ENCODE results near the gene DMXL1.

DMXL1 gene

DNA sequence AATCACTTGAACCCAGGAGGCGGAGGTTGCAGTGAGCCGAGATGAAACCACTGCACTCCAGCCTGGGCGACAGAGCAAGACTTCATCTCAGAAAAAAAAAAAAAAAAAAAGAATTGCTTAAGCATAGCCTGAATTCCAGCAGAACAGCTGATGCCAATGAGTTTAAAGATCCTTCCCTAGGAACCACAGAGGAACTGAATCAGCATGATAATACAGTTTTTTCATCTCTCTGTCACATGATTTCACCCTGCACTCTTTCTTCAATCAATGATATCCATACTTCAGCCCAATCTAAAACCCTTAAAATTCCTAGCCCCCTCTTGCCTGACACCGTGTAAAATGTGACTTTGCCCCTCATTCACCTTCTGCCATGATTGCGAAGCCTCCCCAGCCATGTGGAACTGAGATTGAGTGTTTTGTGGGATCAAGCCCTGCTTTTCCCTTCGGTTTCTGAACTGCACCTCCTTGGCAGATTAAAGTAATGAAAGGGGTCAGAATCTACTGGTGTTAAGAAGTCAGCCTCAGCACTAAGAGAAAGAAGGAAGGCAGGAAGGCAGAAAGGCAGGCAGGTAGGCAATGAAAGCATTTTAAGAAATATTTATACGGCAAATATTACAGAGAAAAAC is 20.9 kb upstream of the DMXL1 start:
- TF ChIP-seq CTCF (conservative IDR thresholded peaks at IDR 0.05; ENCODE audit: low read length), result no peak
- H3K4me3 ChIP-seq (ENCODE audit: low read length), result no peak overlapping the region
- peak; percentile 87 for DNase-seq (ENCODE audit: low read depth)

DNA sequence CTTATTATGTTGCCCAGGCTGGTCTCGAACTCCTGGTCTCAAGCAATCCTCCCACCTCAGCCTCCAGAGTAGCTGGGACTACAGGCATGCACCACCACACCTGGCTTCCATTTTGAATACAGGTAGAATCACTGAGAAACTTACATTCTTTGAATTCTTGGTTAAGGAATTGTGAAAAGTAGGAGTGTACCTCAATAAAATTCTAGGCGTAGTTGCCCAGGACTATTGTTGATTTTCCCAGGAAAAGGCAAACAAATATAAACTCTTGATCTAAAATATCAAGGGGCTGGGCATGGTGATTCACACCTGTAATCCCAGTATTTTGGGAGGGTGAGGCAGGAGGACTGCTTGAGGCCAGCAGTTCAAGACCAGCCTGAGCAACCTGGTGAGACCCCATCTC is 16.8 kb upstream of the DMXL1 start:
- no peak overlapping the region for H3K4me3 ChIP-seq (ENCODE audit: low read length)
- DNase-seq (ENCODE audit: low read depth), result no peak
- no peak for TF ChIP-seq CTCF (conservative IDR thresholded peaks at IDR 0.05; ENCODE audit: low read length)

- no peak for TF ChIP-seq CTCF (conservative IDR thresholded peaks at IDR 0.05; ENCODE audit: low read length)
- DNase-seq (ENCODE audit: low read depth), result peak; percentile 68
- H3K4me3 ChIP-seq (ENCODE audit: low read length), result no peak overlapping the region
Measured at GRCh38 chr5:119055294-119055693, 15.6 kb upstream of the DMXL1 start.

GRCh38 chr5:119058979-119059529 is 11.8 kb upstream of the DMXL1 start:
- H3K4me3 ChIP-seq (ENCODE audit: low read length), result no peak overlapping the region
- no peak for TF ChIP-seq CTCF (conservative IDR thresholded peaks at IDR 0.05; ENCODE audit: low read length)
- no peak for DNase-seq (ENCODE audit: low read depth)

GRCh38 chr5:119059740-119060255 is 11.1 kb upstream of the DMXL1 start:
- no peak for TF ChIP-seq CTCF (conservative IDR thresholded peaks at IDR 0.05; ENCODE audit: low read length)
- no peak overlapping the region for H3K4me3 ChIP-seq (ENCODE audit: low read length)
- no peak for DNase-seq (ENCODE audit: low read depth)

DNA sequence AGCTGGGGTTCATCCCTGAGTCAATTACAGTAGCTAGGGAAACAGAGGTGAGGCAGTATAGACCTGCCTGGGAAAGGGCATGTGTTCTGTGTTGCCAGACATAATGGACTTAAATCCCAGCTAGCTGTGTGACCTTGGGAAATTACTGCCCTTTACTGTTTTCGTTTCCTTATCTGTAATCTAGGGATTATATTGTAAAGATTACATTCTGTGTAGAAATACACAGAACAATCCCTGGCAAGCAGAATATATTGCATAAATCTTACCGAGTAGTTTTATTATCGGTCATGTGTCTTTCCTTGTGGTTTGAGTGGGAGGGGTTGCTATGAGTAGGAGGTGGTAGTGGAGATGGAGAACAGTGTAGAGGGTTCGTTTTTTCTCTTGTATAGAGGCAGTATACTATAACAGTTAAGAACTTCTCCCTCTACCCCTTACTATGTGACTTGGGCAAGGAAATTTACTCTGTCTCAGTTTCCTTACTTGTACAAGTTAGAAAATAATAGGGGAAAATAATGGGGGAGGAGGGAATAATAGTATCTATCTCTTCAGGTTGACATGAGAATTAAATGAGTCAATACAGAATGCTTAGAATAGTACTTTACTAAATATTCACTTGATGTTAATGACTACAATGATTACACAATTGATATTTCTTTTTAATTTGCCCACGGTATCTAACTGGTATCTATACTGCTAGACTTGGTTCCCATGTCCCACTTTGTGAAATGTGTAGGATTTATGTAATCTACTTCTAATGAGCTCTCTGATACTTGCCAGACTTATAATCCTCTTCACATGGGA is 7.1 kb upstream of the DMXL1 start:
- no peak for TF ChIP-seq CTCF (conservative IDR thresholded peaks at IDR 0.05; ENCODE audit: low read length)
- peak; percentile 13 for DNase-seq (ENCODE audit: low read depth)
- no peak overlapping the region for H3K4me3 ChIP-seq (ENCODE audit: low read length)
